ENCODE measurements around the gene LRRC73. TPM values are rescaled to one million over a fixed set of nuclear protein-coding genes. Genes with fewer than 3 reads are reported as not detected.

Gene LRRC73
- total and polyA plus RNA-seq, 9 of the 15 experiments (the other 6 are each of a cell fraction or from before 2014, with no cell fraction given): 0.07 to 0.55 (median 0.16) TPM; not detected in 3

DNA sequence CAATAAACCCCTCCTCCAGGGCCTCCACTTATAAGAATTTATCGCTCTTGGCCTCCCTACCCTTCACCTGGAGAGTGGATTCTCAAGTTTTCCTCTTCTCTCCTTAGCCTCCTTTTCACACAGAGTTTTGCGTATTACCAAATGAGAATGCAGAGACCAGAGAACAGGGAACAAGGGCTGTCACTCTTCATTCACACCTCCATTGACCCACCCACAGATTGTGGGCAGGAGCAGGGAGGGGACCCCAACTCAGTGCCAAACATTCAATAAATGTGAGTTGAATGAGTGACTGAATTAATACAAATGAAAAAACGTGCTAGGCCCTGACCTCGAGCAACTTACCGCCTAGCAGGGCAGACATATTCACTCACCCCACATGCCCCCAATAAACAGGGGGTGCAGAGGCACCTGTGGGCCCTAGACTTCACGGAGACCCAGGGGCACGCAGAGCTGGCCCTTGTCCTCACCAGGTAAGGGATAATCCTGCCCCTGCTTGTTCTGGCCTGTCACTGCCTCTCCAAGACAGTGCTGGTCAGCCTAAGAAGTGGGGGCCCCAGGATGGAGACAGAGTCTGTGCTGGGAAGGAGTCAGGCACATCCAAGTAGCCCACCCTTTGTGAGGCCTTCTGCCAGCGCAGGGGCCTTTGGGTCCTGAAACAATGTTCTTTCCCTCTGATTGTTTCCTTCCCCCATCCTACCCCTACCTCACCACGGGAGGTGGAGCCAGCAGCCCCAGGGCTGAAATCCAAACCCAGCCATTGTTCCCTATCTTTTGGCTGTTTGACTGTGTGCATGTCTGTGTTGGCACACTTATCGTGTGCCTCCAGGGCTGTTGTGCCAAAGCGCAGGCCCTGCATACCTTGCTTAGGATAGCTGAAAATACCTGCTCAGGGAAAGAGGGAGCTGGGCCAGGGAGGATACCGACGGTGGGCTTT lies 41.1 kb downstream of the LRRC73 start:
- no peaks in the 10 kb centered on the region for H3K9me3 ChIP-seq (replicated peaks; ENCODE audit: control insufficient read depth, insufficient read depth, low read depth, low read length)
- in situ Hi-C loops (cut with MboI): no loop called here
- intact Hi-C loops (cut with micrococcal nuclease): no loop called here
- H3K36me3 ChIP-seq (ENCODE audit: control insufficient read depth, insufficient read depth, low read length): no peaks in the 10 kb centered on the region
- no peaks in the 10 kb centered on the region for H3K79me2 ChIP-seq (ENCODE audit: control insufficient read depth, insufficient read depth, low read length)
- no peaks in the 10 kb centered on the region for H3K9me1 ChIP-seq (ENCODE audit: control insufficient read depth, insufficient read depth, low read length)
- no TSS peak for BruUV-seq (replicated peaks)
- DNase-seq (ENCODE audit: extremely low read depth in 1 of 4, low spot score in 3 of 4) (no peak), FAIRE-seq (no peak), ATAC-seq (peak; percentile 20; the same call in 2 of the 3 replicates)
- 31% methylated on average over 13 of the region's 13 CpGs for WGBS (ENCODE audit: insufficient coverage, low coverage, missing lambda C conversion rate)
- H3K4me3 ChIP-seq: no peak overlapping the region
- no peak overlapping the region; the same call in 1 of the 2 replicates for H2AFZ ChIP-seq (ENCODE audit: low read depth, low read length)
- no peaks in the 10 kb centered on the region for H4K20me1 ChIP-seq (replicated peaks; ENCODE audit: control insufficient read depth, insufficient read depth, low read length)
- H3K4me2 ChIP-seq (ENCODE audit: insufficient read depth, low read length): no peak overlapping the region
- CTCF ChIA-PET (ENCODE audit: low intra/inter-chr PET ratio): no interaction called here
- H3K9ac ChIP-seq (ENCODE audit: insufficient read depth in 1 of 2, low read depth in 2 of 2, low read length in 2 of 2): peak overlapping the region in 1 of 2 experiments; percentile 49; a peak in 1 of 4 replicates
- H3K4me1 ChIP-seq (replicated peaks in 1 of 2; ENCODE audit: control insufficient read depth in 2 of 2, insufficient read depth in 2 of 2, low read length in 2 of 2): no peaks in the 10 kb centered on the region; a peak in 2 of 5 replicates
- POLR2A ChIA-PET: interaction anchor here (0.6 to 1.6 kb wide), 4 partner anchors 9 to 41 kb away, joined by 3 to 5 read pairs (median 4); partner anchors contain the start of genes LRRC73 and TJAP1
- H3K27ac ChIP-seq (ENCODE audit: extremely low read depth, low read depth, low read length): no peak overlapping the region
- no peaks in the 10 kb centered on the region for H3K27me3 ChIP-seq (ENCODE audit: control insufficient read depth in 2 of 2, insufficient read depth in 2 of 2, low read length in 2 of 2)
- TF ChIP-seq ETV6 (IDR thresholded peaks at IDR 0.05; ENCODE audit: borderline replicate concordance in 1 of 2, low read depth in 2 of 2, low read length in 1 of 2) (no peak), ETV6 (CRISPR knock-in tag; IDR thresholded peaks at IDR 0.05; ENCODE audit: borderline replicate concordance) (no peak), MBD2 (IDR thresholded peaks at IDR 0.05; ENCODE audit: borderline replicate concordance, low read depth) (no peak), CBX5 (IDR thresholded peaks at IDR 0.05; ENCODE audit: borderline replicate concordance, low read depth) (no peak), CC2D1A (IDR thresholded peaks at IDR 0.05) (no peak), WHSC1 (IDR thresholded peaks at IDR 0.05; ENCODE audit: low read length) (no peak), TFAM (CRISPR knock-in tag; conservative IDR thresholded peaks at IDR 0.05) (no peak), BCL6 (CRISPR knock-in tag; IDR thresholded peaks at IDR 0.05) (no peak)
- TF ChIP-seq, protein P1, sequence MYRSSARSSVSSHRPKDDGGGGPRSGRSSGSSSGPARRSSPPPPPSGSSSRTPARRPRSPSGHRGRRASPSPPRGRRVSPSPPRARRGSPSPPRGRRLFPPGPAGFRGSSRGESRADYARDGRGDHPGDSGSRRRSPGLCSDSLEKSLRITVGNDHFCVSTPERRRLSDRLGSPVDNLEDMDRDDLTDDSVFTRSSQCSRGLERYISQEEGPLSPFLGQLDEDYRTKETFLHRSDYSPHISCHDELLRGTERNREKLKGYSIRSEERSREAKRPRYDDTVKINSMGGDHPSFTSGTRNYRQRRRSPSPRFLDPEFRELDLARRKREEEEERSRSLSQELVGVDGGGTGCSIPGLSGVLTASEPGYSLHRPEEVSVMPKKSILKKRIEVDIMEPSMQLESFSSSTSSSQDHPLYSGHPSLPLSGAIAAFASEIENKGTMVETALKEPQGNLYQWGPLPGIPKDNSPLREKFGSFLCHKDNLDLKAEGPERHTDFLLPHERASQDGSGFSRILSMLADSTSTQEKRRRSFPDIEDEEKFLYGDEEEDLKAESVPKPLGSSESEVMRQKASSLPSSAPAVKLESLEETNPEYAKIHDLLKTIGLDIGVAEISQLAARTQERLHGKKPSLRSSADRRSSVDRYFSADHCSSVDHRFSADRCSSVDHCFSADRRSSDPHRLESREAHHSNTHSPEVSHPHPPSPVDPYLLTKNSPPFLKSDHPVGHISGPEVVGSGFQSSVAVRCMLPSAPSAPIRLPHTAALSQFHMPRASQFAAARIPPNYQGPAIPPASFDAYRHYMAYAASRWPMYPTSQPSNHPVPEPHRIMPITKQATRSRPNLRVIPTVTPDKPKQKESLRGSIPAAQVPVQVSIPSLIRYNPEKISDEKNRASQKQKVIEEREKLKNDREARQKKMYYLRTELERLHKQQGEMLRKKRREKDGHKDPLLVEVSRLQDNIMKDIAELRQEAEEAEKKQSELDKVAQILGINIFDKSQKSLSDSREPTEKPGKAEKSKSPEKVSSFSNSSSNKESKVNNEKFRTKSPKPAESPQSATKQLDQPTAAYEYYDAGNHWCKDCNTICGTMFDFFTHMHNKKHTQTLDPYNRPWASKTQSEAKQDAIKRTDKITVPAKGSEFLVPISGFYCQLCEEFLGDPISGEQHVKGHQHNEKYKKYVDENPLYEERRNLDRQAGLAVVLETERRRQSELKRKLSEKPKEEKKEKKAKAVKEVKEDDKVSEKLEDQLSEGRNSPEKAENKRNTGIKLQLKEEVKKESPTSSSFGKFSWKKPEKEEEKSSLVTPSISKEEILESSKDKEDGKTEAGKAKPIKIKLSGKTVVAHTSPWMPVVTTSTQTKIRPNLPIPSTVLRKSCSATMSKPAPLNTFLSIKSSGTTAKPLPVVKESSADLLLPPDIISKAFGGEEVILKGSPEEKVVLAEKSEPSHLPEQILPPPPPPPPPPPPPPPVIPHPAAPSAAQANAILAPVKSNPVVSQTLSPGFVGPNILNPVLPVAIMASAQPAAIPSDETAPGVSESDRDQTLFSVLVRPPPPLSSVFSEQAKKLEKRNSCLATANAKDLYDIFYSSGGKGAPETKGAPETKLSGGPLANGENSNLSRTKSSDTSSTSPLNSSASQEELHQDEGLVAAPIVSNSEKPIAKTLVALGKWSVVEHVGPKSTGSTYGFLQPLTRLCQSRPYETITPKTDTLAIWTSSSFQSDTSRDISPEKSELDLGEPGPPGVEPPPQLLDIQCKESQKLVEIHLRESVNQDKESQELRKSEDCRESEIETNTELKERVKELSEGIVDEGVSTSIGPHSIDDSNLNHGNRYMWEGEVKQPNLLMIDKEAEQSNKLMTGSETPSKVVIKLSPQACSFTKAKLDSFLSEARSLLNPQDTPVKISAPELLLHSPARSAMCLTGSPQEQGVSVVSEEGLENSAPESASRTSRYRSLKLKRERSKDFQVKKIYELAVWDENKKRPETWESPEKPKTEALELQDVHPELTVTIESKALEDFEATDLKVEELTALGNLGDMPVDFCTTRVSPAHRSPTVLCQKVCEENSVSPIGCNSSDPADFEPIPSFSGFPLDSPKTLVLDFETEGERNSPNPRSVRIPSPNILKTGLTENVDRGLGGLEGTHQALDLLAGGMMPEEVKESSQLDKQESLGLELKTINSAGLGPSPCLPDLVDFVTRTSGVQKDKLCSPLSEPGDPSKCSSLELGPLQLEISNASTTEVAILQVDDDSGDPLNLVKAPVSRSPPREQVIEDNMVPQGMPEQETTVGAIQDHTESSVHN (IDR thresholded peaks at IDR 0.05; ENCODE audit: borderline replicate concordance in 1 of 2, low read depth in 1 of 2): no peak
- TF ChIP-seq, protein P2, sequence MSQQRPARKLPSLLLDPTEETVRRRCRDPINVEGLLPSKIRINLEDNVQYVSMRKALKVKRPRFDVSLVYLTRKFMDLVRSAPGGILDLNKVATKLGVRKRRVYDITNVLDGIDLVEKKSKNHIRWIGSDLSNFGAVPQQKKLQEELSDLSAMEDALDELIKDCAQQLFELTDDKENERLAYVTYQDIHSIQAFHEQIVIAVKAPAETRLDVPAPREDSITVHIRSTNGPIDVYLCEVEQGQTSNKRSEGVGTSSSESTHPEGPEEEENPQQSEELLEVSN (IDR thresholded peaks at IDR 0.05; ENCODE audit: borderline replicate concordance in 1 of 2, extremely low read depth in 1 of 2, insufficient read depth in 1 of 2, insufficient read length in 1 of 2, low read depth in 1 of 2, low read length in 1 of 2, poor library complexity in 1 of 2, severe bottlenecking in 1 of 2): no peak

Data from K562 (cell line).